SW480 (cell line): Measurements from ENCODE around the gene TRMO.

Source experiments
- DNase-seq: peaks from one replicate; pipeline ENCODE4 v3.0.0-alpha.2; 2016; ENCODE audit warnings: low spot score

The TRMO gene

DNA sequence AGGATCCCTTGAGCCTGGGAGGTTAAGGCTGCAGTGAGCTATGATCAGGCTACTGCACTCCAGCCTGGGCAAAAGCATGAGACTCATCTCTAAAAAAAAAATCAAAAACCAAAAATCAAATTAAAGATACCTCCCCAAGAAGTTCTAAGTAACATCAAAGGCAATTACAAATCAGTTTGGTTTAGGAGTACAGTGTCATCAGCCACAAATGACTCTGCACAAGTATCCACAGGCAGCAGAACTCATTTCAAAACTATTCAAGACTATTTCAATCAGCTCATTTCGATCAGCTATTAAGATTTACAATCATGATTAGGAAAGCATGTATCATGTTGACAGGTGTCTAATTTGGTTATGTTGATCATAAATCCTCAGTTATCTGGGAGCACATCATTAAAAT is 19.1 kb downstream of the TRMO start:
- DNase-seq = no peak

DNA sequence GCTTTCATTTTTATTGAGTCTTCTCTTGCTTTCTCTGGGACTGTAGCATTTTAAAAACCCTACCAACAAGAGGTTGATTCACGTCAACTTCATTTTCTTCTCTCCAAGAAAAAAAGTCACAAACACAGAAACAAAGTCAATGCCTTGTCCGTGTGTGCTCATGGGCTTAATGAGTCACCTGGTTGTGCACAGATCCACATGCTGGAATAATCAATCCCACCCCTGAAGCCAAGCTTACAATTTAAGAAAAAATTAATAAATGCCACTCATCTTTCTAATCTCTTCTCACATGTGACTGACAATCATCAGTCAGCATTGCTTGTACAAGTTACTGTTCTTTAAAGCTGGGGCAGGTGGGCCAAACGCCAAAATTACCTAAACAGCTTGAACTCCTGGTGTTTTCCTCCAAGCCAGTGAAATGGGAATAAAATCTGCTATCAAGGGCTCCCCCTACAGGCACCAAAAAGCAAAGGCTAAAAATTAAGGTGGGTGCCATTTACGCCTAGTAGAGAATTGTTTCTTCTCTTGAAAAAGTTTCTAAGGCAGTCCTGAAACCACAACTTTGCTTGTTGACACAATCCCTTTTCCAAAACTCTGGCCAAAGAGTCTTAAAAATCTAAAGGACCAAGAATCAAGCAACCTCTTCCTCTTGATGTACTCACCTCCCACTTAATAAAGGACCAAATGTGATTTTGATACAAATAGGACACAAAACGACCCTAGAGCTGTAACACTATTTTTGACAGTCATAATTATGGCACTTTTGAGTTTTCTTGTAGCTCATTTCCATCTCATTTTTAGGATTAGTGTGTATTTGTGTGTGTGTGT is 21.3 kb downstream of the TRMO start:
- DNase-seq = peak; percentile 39

DNA sequence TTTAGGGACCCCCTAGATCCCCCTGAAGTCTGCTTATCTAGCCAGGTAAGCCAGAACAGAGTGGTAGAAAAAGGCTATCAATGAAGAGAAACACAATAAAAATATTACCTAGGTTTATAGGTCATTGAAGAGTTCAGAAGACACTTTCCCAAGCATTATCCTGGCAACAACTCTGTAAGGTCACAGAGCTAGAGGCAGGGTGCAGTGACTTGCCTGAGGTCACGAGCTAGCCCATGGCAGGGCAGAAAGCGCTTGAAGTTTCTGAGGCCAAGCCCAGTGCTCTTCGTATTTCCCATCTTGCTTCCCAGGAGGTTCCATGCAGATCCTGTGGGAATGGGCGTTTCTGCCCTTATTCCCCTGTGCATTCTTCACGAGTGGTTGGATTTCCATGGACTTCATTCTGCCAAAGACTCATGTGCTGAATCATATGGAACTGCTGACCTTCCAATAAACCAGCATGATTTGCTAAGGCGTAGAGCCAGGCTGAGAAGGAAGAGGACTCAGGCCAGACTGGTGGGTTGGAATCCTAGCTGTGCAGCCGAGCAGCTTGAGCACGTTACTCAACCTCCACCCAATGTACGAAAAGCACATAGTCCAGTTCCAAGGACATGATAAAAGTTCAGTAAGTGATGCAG is 22.1 kb downstream of the TRMO start:
- DNase-seq = no peak

DNA sequence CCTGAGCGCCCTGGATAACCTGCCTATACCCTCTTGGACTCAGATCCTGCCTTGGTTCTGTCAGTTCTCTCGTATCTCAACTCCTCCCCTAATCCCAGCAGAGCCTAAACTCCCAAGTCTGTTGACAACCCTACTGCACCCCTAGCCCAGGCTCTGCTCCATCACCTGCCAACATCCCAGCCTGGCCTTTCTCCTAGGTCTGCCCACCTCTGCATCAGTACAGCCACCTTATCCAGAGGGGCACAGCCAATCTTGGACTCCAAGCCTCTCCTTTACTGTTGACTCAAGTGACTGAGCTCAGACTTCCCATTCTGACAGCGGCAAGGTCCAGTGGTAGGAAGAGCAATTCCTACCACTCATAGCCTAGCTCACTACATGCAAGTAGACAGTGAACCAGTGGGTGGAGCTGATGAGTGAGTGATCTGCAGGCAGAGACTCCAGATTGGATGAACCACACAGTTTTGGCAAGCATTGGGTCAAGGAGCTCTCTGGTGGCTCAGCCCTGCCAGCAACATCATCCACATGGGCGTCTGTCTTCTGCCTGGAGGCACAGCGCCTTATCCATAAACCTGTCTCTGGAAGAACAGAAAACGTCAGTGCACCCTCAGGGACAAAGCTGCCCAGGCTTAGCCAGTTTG is 26.5 kb downstream of the TRMO start:
- peak; percentile 35 for DNase-seq

DNA sequence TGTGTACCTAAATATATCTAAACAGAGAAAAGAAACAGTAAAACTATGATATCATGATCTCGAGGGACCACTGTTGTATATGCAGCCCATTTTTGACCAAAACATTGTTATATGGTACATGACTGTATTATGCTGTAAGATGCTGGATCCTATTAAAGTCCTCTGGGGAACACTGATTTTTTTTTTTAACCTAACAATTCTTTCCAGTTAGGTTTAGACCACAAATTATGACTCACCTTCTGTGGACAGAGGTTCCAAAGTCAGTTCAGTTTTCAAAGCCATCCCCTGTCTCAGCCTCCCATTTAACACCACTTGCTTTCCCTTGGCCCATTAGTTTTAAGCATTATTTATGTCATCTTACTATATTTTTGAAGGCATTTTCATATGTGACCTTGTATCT is 27.1 kb downstream of the TRMO start:
- DNase-seq = peak; percentile 25

DNA sequence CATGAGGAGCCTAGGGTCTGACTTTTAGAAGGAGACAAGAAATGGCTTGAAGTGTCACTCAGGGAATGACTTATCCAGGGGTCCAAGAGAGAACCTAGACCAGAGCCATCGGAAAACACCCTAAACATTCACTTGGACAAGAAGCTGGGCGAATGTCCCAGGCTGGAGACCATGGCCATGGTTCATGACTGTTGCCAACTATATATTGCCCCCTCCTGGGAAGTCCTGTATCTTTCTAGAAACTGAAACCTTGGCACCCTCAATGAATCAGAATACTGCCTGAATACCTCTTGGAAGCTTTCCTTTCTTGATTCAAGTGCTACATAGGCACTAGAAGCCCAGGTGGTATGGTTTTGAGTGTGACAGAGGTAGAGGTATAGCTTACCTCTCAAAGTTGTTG is 29.9 kb downstream of the TRMO start:
- DNase-seq = no peak

DNA sequence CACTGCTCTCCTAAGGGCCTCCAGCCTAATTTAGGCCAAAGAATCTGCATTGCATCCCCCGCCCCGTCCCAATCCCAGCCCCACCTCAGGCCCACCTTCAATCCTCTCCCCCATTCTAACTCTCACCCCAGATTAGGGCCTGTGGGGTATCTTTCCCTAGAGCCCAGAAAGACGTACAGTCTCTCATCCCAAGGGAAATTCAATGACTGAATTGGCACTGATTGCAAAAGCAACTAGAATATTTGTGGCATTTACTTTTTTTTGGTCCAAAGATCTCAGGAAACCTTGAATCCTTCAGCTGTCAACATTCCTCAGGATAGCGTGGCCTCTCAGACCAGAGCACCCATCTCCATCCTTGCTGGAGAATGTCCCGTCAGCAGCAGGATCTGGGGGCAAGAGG is 30.6 kb downstream of the TRMO start:
- no peak for DNase-seq

DNA sequence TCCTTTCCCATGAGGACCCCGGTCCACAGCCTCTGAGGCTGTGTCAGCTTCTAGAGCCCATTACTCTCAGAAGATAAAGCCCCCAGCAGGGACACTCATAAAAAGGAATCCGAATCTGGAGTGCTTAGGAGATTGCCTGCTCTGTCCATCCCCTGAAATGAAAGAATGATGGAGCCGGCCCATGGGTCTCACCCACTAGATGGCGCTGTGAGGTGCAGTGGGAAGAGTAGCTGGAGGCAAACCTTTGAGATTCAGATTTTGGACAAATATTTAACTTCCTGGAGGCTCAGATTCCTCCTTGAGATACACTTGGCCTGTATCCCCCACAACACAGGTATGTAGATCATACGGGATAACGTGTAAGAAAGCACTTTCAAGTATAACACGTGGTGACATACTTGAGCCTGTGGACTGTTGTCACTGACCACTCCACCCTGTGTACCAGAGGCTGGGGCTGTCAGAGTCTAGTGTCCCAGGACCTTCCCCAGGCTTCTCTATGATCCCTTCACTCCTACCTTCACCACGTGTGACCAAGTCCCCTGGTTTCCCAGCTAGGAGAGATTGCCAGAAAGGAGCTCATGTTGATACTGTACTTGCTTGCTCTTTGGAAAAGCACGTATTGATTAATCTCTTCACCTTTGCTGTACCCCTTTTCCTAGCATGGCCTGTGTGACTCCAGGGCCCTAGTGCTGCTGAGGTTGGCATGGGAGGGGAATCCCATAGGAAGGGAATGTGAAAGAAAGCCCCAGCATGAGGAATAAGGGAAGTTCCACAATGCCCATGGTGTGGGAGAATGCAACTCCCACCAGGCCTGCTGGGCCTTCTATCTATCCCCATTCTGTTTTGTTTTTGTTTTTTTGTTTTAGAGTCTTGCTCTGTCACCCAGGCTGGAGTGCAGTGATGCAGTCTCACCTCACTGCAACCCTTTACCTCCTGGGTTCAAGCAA is 32.1 kb downstream of the TRMO start:
- no peak for DNase-seq

DNA sequence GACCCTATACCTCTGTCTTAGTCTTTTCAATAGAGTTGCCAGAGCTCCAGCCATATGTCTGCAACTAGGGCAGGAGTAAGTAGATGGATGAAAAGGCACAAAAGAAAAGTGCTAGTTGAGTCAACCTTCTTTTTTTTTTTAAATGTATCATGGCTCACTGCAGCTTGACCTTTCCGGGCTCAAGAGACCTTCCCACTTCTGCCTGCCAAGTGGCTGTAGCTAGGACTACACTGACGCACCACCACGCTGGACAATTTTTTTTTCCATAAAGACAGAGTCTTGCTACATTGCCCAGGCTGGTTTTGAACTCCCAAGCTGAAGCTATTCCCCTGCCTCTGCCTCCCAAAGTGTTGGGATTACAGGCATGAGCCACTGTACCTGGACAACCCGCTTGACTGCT is 42.0 kb downstream of the TRMO start:
- no peak for DNase-seq

DNA sequence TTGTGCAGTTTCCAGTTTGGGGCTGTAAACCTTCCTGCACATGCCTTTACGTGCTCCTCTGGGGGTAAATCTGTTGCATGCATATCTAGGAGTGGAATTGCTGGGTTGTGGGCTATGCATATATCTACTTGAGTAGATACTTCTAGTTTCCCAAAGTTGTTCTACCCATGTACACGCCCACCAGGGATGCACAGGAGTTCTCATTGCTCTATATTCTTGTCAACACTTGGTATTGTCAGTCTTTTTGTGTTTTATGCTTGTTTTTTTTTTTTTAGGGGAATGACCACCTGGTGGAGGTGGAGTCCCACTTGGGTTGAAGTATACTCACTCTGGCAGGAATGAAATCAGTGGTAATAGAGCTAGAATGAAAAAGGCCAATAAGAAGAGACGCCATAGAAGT is 46.2 kb downstream of the TRMO start:
- no peak for DNase-seq

DNA sequence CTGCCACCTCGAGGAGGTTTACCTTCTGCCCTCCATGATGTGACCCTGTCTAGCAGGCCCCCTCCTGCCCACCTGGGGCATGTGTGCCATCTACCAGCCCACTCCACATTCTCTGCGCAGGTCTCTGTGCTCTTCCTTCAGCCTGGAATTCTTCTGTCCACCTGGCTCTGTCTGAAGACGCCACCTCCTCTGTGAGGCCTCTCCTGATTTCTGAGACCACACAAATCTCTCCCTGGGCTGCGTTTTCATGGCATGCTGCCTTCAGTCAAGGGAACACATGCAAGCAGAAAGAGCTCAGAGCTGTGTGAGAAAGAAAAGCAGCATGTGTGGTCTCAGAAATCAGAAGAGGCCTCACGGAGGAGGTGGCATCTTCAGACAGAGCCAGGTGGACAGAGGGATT is 47.2 kb downstream of the TRMO start:
- DNase-seq = no peak

DNA sequence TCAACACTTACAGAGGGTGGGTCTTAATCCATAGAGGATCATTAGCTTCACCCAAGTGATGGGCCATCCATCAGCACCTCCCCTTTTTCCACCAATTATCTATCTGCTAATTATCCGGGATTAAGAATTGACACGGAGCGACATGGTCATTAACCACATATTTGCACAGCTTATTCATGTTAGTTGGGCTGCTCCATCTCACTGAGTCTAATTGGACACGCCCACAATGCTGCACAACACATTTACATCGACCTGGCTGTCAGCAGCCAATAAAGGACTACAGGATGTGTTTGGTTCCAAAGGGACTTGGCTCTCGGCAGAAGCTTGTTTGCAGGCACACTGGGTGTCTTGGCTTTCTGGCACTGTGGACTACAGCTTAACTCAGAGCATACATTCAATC is 47.7 kb downstream of the TRMO start:
- DNase-seq = no peak

DNA sequence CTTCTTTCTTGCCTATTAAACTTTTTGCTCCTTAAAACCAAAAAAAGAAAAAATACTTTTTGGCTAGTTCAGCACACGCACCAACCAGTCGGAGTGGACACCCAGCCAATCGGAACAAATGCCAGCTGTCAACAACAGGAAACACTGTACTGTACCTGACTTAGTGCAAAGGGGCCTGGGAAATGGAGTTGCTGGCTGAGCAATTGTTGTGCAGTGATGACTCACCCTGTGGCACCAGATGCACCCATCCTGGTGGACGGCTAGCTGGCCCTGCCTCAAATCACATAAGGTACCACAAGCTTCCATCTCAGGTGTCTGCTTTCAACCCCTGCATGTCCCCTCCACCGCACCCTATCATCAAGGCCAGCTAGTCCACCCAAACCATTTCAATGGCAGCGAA is 48.4 kb downstream of the TRMO start:
- peak; percentile 59 for DNase-seq

DNA sequence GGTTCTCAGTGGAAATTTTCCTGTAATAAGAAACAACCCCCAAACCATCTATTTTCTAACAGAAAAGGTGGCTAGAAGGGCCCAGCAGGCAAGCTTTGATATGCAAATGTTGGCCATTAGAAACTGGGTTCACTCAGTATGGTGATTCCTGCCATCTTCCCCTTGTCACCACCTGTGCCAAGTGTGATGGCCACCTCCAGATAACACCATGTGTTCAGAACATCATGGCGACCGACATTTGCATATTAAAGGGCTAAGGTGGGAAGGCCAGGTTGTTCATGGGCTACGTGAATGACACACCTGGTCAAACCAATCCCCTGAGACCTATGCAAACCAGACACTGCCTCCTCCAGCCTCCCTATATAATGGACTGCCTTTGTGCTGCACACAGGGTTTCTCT is 48.9 kb downstream of the TRMO start:
- no peak for DNase-seq

DNA sequence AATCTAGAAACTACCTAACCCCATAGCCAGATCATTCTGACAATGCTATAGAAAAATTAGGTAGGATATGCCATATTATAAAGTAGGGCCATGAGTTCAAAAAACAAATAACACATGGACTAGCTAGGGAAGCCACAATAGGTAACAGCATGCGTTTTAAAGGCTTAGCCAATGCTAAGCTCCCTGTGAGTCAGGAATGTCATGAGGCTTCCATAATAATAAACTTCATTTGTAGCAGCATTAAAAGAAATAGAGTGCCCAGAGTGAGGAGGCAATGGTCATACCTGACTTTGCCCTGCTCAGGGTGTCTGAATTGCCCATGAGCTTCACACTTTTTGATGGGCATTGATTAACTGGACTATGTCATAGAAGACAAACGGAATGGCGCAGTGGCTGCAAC is 53.4 kb downstream of the TRMO start:
- no peak for DNase-seq

DNA sequence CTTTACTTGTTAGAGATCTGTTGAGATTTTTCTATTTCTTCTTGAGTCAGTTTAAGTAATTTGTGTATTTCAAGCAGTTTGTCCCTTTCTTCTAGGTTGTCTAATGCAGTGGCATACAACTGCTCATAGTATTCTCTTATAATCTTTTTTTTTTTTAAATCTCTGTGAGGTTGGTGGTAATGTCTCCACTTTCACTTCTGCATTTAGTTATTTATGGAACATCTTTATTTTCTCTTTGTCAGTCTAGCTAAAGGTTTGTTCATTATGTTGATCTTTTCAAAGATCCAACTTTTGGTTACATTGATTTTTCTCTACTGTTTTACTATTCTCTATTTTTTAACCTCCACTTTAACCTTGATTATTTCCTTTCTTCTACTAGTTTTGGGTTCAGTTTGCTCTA is 55.5 kb downstream of the TRMO start:
- DNase-seq = no peak

DNA sequence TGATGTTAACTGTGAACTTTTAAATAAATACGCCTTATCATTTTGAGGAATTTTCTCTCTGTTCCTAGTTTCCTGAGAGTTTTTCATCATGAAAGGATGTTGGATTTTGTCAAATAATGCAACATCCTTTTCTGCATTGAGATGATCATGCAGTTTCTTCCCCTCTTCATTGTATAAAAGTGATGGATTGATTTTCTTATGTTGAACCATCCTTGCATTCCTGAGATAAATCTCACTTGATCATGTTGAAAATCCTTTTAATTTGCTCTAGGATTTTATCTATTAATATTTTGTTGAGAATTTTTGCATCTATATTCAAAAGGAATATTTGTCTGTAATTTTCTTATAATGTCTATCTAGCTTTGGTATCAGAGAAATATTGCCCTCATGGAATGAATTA is 56.0 kb downstream of the TRMO start:
- no peak for DNase-seq

DNA sequence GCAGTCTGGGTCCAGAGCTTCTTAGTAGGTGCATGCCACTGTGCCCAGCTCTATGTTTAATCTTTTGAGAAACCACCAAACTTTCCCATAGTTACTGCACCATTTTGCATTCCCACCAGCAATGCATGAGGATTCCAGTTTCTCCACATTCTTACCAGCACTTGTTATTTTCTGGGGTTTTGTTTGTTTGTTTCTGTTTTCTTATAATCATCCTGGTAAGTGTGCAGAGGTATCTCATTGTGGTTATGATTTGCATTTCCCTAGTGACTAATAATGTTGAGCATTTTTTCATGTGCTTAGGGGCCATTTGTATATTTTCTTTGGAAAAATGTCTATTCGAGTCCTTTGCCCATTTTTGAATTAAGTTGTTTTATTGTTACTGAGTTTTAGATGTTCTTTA is 57.9 kb downstream of the TRMO start:
- DNase-seq = no peak

DNA sequence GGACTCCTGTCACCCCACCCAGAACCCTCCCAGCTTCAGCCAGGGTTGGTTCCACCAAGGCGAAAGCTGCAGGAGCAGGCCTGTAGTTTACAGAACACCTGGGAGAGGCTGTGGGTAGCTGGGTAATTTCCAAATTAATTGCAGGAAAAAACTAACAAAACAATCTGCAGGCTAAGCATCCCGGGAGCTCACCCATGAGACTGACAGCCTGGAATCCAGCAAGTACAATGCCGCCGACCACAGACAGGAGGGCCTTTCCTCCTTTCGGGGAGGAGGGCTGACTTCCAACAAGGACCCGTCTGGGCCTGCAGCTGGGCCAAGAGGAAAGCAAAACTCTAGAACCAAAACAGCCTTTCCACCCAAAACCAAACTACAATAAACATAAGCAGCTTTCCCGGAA is 59.0 kb downstream of the TRMO start:
- no peak for DNase-seq

DNA sequence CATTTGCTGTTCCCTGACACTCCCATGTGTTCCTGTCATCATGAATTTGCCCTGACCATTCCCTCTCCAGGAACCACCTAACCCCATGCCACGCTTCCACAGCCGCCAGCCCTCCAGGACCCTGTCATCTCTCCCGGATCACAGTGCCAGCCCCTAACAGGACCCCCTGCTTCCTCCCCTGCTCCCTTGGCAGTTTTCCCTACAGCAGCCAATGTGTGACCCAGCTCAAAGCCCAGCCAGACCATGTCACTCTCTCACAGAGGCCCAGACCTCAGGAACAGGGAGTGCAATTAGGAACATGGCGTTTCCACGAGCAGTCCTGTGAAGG is 61.2 kb downstream of the TRMO start:
- DNase-seq = no peak

DNA sequence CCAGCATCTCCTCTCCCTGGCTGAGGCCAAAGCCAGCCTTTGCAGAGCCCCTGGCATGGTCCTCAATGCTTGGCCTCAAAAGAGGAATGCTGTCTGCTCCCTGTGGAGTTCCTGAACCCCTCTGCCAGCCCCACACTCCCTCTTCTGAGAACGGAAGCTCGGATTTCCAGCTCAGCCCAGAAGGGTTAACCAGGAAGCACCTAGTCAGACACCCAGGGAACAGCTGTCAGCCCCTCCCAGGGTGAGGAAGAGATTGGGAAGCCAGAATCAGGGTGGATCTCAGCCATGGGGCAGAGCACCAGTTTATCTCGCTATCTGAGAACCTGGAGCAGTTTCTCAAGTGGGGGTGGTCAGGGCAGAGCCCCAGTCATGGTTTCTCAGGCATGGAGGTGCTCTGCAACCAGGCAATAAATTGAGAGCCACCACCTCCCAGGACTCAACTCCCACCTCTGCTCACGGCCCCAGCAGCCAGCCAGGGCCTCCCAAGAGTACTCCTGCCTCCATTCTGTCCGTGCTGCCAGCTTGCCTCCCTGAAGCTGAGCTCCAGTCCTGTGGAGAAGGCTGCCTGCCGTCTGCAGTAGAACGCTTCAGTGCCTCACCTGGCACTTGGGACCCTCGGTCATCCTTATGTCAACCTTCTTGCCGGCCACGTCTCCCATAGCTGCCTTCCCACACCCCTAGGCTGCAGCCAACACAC is 61.7 kb downstream of the TRMO start:
- no peak for DNase-seq

DNA sequence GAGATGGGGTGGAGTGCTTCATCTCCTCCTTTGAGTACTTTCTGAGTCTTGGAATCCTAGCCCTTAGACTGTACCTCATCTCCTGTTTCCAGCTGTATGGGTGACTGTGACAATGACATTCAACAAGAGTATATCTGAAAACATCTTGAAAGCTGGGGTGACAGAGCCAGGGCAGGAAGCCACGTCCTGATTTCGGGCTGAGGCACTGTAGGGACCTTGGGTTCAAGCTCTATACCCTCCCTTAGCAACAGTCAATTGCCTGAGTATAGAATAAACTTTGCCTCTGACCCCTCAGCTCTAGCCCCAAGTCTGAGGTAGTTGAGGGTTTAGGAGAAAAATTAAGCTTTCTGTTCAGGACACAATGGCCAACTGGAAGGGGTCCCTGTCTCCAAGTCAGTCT is 63.0 kb downstream of the TRMO start:
- DNase-seq = no peak
